HepG2 (cell line): Measurements from ENCODE around the gene CDK11B. TPM values are rescaled to one million over a fixed set of nuclear protein-coding genes. Genes with fewer than 3 reads are reported as not detected.

Experiments used
- ATAC-seq: fragments of 200-7000 bp; cut with Tn5 transposase; 3 replicates; pipeline ENCODE4 v1.9.1; 2020; ENCODE audit warnings: mild to moderate bottlenecking, moderate library complexity
- BruUV-seq: library from RNA; stranded (reverse); fragments of 400-500 nt; replicated peaks from 2 replicates; lab custom pipeline; 2021; lab: Mats Ljungman, UMichigan
- CTCF ChIA-PET: fragments of 300-600 bp; formaldehyde crosslinking; extraction: SDS; loops from one replicate; lab custom pipeline; 2021; ENCODE audit warnings: low total read pairs, inconsistent platforms, low intra/inter-chr PET ratio; lab: Yijun Ruan, JAX
- POLR2A ChIA-PET: fragments of 350-600 bp; sonication (Branson Sonifier 250); formaldehyde crosslinking; loops from one replicate; lab custom pipeline; 2020; ENCODE audit warnings: antibody characterized with exemption, inconsistent platforms; lab: Yijun Ruan, JAX
- DNase-seq: peaks from one replicate; pipeline ENCODE4 v3.0.0-alpha.2; 2015; ENCODE audit warnings: low spot score
- FAIRE-seq: peaks from 3 replicates; lab custom pipeline; 2011; peaks lifted over from hg19 to GRCh38; lab: Jason Lieb, UNC
- H2AFZ ChIP-seq: one replicate; pipeline ENCODE4 v1.6.1; 2011; ENCODE audit warnings: low read length, inconsistent platforms
- H3K27ac ChIP-seq: fragments of 300-600 bp; 3 replicates; pipeline ENCODE4 v1.8.0; 2011; ENCODE audit warnings: mixed run types, mild to moderate bottlenecking, mixed read lengths, low read length, inconsistent platforms; ENCODE audit not compliant: insufficient read depth; ENCODE audit errors: extremely low read length
- H3K27me3 ChIP-seq, 2 experiments: fragments of 200-600 bp in 1 of 2; 2 replicates in 1 of 2; 3 replicates in 1 of 2; pipeline versions ENCODE4 v1.6.0 to v1.8.0; 2011; ENCODE audit warnings: low read length in 2 of 2, mild to moderate bottlenecking in 2 of 2, moderate library complexity in 2 of 2, inconsistent platforms in 1 of 2; ENCODE audit not compliant: insufficient read depth in 2 of 2, control insufficient read depth in 1 of 2
- H3K36me3 ChIP-seq, 2 experiments: fragments of 200-600 bp in 1 of 2; replicated peaks in 1 of 2; 2 replicates in 1 of 2; 3 replicates in 1 of 2; pipeline versions ENCODE4 v1.5.1 to v1.8.0; 2011; ENCODE audit warnings: low read length in 2 of 2, inconsistent platforms in 1 of 2; ENCODE audit not compliant: insufficient read depth in 2 of 2, control insufficient read depth in 1 of 2
- H3K4me1 ChIP-seq: 2 replicates; pipeline ENCODE4 v1.5.1; 2012; ENCODE audit warnings: low read length, inconsistent platforms; ENCODE audit not compliant: insufficient read depth
- H3K4me2 ChIP-seq: 2 replicates; pipeline ENCODE4 v1.6.0; 2011; ENCODE audit warnings: low read depth, low read length, inconsistent platforms
- H3K4me3 ChIP-seq, 3 experiments: fragments of 200-600 bp in 1 of 3; sonication (generic), shearing (Covaris generic) in 1 of 3; replicated peaks in 1 of 3; 2 replicates each; pipeline ENCODE4 v1.5.1; 2011 to 2016; ENCODE audit warnings: low read length in 3 of 3, inconsistent platforms in 2 of 3, low read depth in 2 of 3, mild to moderate bottlenecking in 2 of 3, control low read depth in 1 of 3, mixed read lengths in 1 of 3; ENCODE audit not compliant: insufficient read depth in 1 of 3
- H3K79me2 ChIP-seq: one replicate; pipeline ENCODE4 v1.6.1; 2011; ENCODE audit warnings: low read length, inconsistent platforms; ENCODE audit not compliant: insufficient read depth
- H3K9ac ChIP-seq: 2 replicates; pipeline ENCODE4 v1.6.0; 2011; ENCODE audit warnings: mild to moderate bottlenecking, low read depth, low read length, inconsistent platforms; ENCODE audit not compliant: insufficient read depth
- H3K9me3 ChIP-seq: 2 replicates; pipeline ENCODE4 v1.5.1; 2012; ENCODE audit warnings: mild to moderate bottlenecking, low read length
- H4K20me1 ChIP-seq: 2 replicates; pipeline ENCODE4 v1.6.0; 2011; ENCODE audit warnings: inconsistent platforms, mild to moderate bottlenecking, low read length, moderate library complexity; ENCODE audit not compliant: insufficient read depth
- AGO2 ChIP-seq: fragments of 200-400 bp; formaldehyde crosslinking; optimal IDR thresholded peaks from 2 replicates; pipeline ENCODE3; 2017; ENCODE audit warnings: mild to moderate bottlenecking, low read depth, low read length, moderate library complexity
- ATAD3A ChIP-seq: sonication (generic); formaldehyde crosslinking; IDR thresholded peaks from 2 replicates; pipeline ENCODE4 v1.4.0; 2020; ENCODE audit warnings: missing genetic modification reagents
- ATM ChIP-seq: fragments of 450-650 bp; IDR thresholded peaks from 2 replicates; pipeline ENCODE4 v1.7.1; 2017; ENCODE audit warnings: mild to moderate bottlenecking, borderline replicate concordance
- RFXAP ChIP-seq: sonication (generic); formaldehyde crosslinking; IDR thresholded peaks from 2 replicates; pipeline ENCODE4 v1.4.0; 2020; ENCODE audit warnings: missing genetic modification reagents, borderline replicate concordance
- ZNF652 ChIP-seq: IDR thresholded peaks from 2 replicates; pipeline ENCODE4 v1.6.1; 2016; ENCODE audit warnings: low read depth, borderline replicate concordance
- WGBS: methylation state at CpG from one replicate; pipeline ENCODE4 v1.1.6; 2017; ENCODE audit warnings: low lambda C conversion rate; 5-methylcytosine and 5-hydroxymethylcytosine counted together
- in situ Hi-C: cut with HindIII; loops from 2 replicates; pipeline ENCODE4 v1.10.0; 2017; ENCODE audit warnings: low pct_unique_long_range_greater_than_20kb; ENCODE audit not compliant: extremely low pct_ligation_motif_present
- intact Hi-C: fragments of 100-400 bp; cut with micrococcal nuclease; formaldehyde crosslinking; loops from one replicate; pipeline ENCODE4 v1.10.0; 2022; ENCODE audit not compliant: unreplicated experiment
- polyA plus RNA-seq, 8 experiments: library from polyadenylated mRNA; depleted of rRNA in 3 of 8; stranded (reverse) in 7 of 8; unstranded in 1 of 8; fragments of >200 nt; fragmentation: Illumina TruSeq in 4 of 8; extraction: Trizol in 4 of 8; gene quantifications; 2 replicates each; pipeline versions ENCODE4 v1.2.1 to v1.2.3, GENCODE V29; 2011 to 2016; ENCODE audit warnings: low read depth in 4 of 8, missing spikeins in 1 of 8, mixed read lengths in 1 of 8; ENCODE audit not compliant: insufficient read depth in 1 of 8
- total RNA-seq, 5 experiments: library from RNA; depleted of rRNA; stranded (reverse); fragments of >200 nt; fragmentation: Illumina TruSeq; extraction: Trizol; gene quantifications; 2 replicates each; pipeline ENCODE4 v1.2.3, GENCODE V29; 2016; ENCODE audit warnings: low read depth in 1 of 5
- TF ChIP-seq, protein P1 (sequence below): sonication (generic); formaldehyde crosslinking; conservative IDR thresholded peaks from 2 replicates; pipeline ENCODE4 v1.4.0; 2020; ENCODE audit warnings: mild to moderate bottlenecking, missing genetic modification reagents, moderate library complexity

Gene CDK11B
- total and polyA plus RNA-seq, 2 of the 13 experiments (the other 11 are each of a cell fraction or from before 2014, with no cell fraction given), result 3.6 to 15.1 TPM

DNA sequence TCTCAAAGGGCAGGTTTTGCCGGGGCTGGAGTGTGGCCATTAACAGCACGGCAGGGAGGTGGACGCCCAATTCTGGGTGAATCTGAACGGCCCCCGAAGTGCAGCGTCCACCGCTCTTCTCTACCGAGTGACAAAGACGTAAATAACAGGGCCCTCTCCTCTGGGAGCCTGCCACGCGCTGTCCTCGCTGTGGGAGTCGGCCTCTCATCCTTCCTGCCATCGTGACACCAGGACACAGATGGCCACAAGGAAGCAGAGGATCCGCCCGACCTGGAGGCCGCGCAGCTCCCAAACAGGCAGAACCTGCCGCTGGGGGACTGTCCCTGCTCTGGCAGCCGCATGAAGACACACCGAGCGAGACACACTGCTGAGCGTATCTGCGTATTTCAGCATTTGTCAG is 12.1 kb upstream of the CDK11B start (continued):
- no peak for TF ChIP-seq ATAD3A (CRISPR knock-in tag)
- TF ChIP-seq, protein P1, sequence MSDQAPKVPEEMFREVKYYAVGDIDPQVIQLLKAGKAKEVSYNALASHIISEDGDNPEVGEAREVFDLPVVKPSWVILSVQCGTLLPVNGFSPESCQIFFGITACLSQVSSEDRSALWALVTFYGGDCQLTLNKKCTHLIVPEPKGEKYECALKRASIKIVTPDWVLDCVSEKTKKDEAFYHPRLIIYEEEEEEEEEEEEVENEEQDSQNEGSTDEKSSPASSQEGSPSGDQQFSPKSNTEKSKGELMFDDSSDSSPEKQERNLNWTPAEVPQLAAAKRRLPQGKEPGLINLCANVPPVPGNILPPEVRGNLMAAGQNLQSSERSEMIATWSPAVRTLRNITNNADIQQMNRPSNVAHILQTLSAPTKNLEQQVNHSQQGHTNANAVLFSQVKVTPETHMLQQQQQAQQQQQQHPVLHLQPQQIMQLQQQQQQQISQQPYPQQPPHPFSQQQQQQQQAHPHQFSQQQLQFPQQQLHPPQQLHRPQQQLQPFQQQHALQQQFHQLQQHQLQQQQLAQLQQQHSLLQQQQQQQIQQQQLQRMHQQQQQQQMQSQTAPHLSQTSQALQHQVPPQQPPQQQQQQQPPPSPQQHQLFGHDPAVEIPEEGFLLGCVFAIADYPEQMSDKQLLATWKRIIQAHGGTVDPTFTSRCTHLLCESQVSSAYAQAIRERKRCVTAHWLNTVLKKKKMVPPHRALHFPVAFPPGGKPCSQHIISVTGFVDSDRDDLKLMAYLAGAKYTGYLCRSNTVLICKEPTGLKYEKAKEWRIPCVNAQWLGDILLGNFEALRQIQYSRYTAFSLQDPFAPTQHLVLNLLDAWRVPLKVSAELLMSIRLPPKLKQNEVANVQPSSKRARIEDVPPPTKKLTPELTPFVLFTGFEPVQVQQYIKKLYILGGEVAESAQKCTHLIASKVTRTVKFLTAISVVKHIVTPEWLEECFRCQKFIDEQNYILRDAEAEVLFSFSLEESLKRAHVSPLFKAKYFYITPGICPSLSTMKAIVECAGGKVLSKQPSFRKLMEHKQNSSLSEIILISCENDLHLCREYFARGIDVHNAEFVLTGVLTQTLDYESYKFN (CRISPR knock-in tag), result no peak
- no peak for TF ChIP-seq ATM

DNA sequence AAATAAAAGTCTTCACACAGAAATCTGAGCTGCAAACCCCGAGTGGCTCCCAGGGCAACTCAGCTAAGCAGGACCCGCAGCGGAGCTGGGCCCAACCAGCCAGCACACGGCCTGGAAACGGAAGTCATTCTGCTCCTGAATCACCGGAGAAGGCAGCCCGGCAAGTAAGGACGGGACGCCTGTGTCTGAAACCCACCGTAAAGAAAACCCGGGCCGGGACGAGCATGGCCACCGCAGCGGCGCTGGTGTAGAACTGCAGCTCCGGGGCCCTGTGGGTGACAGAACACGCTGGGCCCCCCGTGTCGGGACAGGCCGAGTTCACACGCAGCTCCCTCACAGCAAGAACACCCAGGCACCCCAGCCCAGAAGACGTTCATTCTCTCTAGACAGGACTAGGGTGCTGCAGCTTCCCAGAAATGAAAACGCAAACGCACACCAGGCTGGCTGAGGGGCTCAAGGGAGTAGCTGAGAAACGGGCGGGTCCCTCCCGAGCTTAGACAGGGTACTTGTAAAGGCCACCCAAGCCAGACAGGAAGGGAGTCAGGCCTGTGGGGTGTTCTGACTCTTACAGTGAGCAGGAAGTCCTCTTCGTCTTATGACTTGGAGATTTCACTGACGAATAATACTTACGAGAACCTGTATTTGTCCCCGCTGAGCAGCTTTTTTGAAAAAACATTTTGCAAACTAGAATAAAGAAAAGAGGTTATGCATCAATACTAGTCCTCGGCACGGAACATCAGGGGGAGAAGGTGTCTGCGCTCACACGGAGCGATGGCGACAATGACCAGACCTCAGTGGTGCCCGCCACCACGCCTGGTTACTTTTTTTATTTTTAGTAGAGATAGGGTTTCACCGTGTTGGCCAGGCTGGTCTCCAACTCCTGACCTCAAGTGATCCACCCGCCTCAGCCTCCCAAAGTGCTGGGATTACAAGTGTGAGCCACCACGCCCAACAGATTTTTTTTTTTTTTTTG is 10.9 kb upstream of the CDK11B start:
- no peak overlapping the region for H3K27ac ChIP-seq
- 97% methylated on average over 43 of the region's 43 CpGs for WGBS
- POLR2A ChIA-PET, result interaction anchor here (0.6 kb wide), 1 partner anchor 10 kb away, joined by 3 read pairs; no protein-coding TSS in a partner anchor
- in situ Hi-C loops (no loop called here), intact Hi-C loops (no loop called here)
- no peak overlapping the region for H3K9ac ChIP-seq
- no peaks in the 10 kb centered on the region for H3K27me3 ChIP-seq
- H3K36me3 ChIP-seq, result peaks cover 6 to 40% of the 10 kb centered on the region in 2 experiments; a peak in 4 of 5 replicates
- DNase-seq, result no peak
- no peaks in the 10 kb centered on the region for H3K79me2 ChIP-seq
- CTCF ChIA-PET, result no interaction called here
- ATAC-seq, result no peak
- no peak overlapping the region for H3K4me2 ChIP-seq
- H2AFZ ChIP-seq, result no peak overlapping the region
- H3K9me3 ChIP-seq, result no peaks in the 10 kb centered on the region
- no peak for FAIRE-seq
- H3K4me3 ChIP-seq, result no peak overlapping the region
- H4K20me1 ChIP-seq, result no peaks in the 10 kb centered on the region
- no peaks in the 10 kb centered on the region for H3K4me1 ChIP-seq
- TF ChIP-seq AGO2 (peak; percentile 57), RFXAP (CRISPR knock-in tag) (no peak), ZNF652 (CRISPR knock-in tag) (no peak)
- no TSS peak for BruUV-seq
